H9 (cell line): ENCODE measurements around the gene MKI67. TPM values are rescaled to one million over a fixed set of nuclear protein-coding genes. Genes with fewer than 3 reads are reported as not detected.

ENCODE experiments used
- DNase-seq: peaks from one replicate; pipeline ENCODE4 v3.0.0-alpha.2; 2017
- H2AFZ ChIP-seq: one replicate; pipeline ENCODE4 v1.6.1; 2013; ENCODE audit warnings: mild to moderate bottlenecking, low read length, control low read depth, moderate library complexity
- H2AK5ac ChIP-seq: 2 replicates; pipeline ENCODE4 v1.6.1; 2013; ENCODE audit warnings: low read length, control low read depth, mixed read lengths; ENCODE audit not compliant: insufficient read length
- H2BK120ac ChIP-seq: one replicate; pipeline ENCODE4 v1.6.1; 2013; ENCODE audit warnings: low read depth, mild to moderate bottlenecking, low read length, control low read depth, inconsistent platforms; ENCODE audit not compliant: poor library complexity, severe bottlenecking
- H2BK12ac ChIP-seq: 2 replicates; pipeline ENCODE4 v1.6.1; 2013; ENCODE audit warnings: low read length, control low read depth, mixed read lengths, low read depth; ENCODE audit not compliant: insufficient read length
- H2BK15ac ChIP-seq: 2 replicates; pipeline ENCODE4 v1.6.1; 2013; ENCODE audit warnings: low read depth, low read length, control low read depth
- H2BK20ac ChIP-seq: one replicate; pipeline ENCODE4 v1.6.1; 2013; ENCODE audit warnings: low read depth, mild to moderate bottlenecking, low read length, control low read depth, inconsistent platforms; ENCODE audit not compliant: poor library complexity, severe bottlenecking
- H2BK5ac ChIP-seq: 2 replicates; pipeline ENCODE4 v1.6.1; 2013; ENCODE audit warnings: low read length, control low read depth, mixed read lengths; ENCODE audit not compliant: insufficient read length
- H3K14ac ChIP-seq: 2 replicates; pipeline ENCODE4 v1.6.1; 2013; ENCODE audit warnings: low read length, control low read depth; ENCODE audit not compliant: insufficient read depth
- H3K18ac ChIP-seq: 2 replicates; pipeline ENCODE4 v1.6.1; 2013; ENCODE audit warnings: low read depth, mild to moderate bottlenecking, mixed read lengths, low read length, control low read depth; ENCODE audit not compliant: insufficient read length
- H3K23ac ChIP-seq: 2 replicates; pipeline ENCODE4 v1.6.1; 2013; ENCODE audit warnings: low read length, control low read depth, mixed read lengths, low read depth; ENCODE audit not compliant: insufficient read length
- H3K23me2 ChIP-seq: 2 replicates; pipeline ENCODE4 v1.6.1; 2013; ENCODE audit warnings: low read depth, mild to moderate bottlenecking, mixed read lengths, low read length, control low read depth; ENCODE audit not compliant: insufficient read length, poor library complexity, severe bottlenecking
- H3K27ac ChIP-seq: 2 replicates; pipeline ENCODE4 v1.5.1; 2013; ENCODE audit warnings: low read length, control low read depth, mixed read lengths, low read depth; ENCODE audit not compliant: insufficient read length
- H3K27me3 ChIP-seq: 2 replicates; pipeline ENCODE4 v1.6.1; 2013; ENCODE audit warnings: low read length, control low read depth, inconsistent platforms; ENCODE audit not compliant: insufficient read depth
- H3K4ac ChIP-seq: 2 replicates; pipeline ENCODE4 v1.6.1; 2013; ENCODE audit warnings: low read depth, mild to moderate bottlenecking, control low read depth, inconsistent platforms, low read length, moderate library complexity
- H3K4me1 ChIP-seq: 2 replicates; pipeline ENCODE4 v1.6.1; 2013; ENCODE audit warnings: low read length, control low read depth, inconsistent platforms; ENCODE audit not compliant: insufficient read depth
- H3K4me2 ChIP-seq: 2 replicates; pipeline ENCODE4 v1.6.1; 2013; ENCODE audit warnings: low read length, control low read depth, mixed read lengths; ENCODE audit not compliant: insufficient read length, insufficient read depth
- H3K56ac ChIP-seq: 2 replicates; pipeline ENCODE4 v1.6.1; 2013; ENCODE audit warnings: low read depth, mild to moderate bottlenecking, mixed read lengths, low read length, control low read depth; ENCODE audit not compliant: insufficient read length
- H3K79me1 ChIP-seq: 2 replicates; pipeline ENCODE4 v1.6.1; 2013; ENCODE audit warnings: low read depth, mild to moderate bottlenecking, moderate library complexity, low read length, control low read depth, inconsistent platforms; ENCODE audit not compliant: insufficient read depth, poor library complexity, severe bottlenecking
- H3K79me2 ChIP-seq: 2 replicates; pipeline ENCODE4 v1.6.1; 2013; ENCODE audit warnings: low read length, control low read depth, inconsistent platforms; ENCODE audit not compliant: insufficient read depth
- H3K9ac ChIP-seq: 2 replicates; pipeline ENCODE4 v1.6.1; 2013; ENCODE audit warnings: low read length, control low read depth, mixed read lengths; ENCODE audit not compliant: insufficient read length; ENCODE audit errors: extremely low read depth
- H3K9me3 ChIP-seq: one replicate; pipeline ENCODE4 v1.6.1; 2013; ENCODE audit warnings: low read depth, low read length, inconsistent platforms; ENCODE audit not compliant: control insufficient read depth
- H3T11ph ChIP-seq: one replicate; pipeline ENCODE4 v1.6.1; 2013; ENCODE audit warnings: mild to moderate bottlenecking, low read length, control low read depth, inconsistent platforms
- H4K20me1 ChIP-seq: one replicate; pipeline ENCODE4 v1.6.1; 2013; ENCODE audit not compliant: control insufficient read depth, insufficient read length, insufficient read depth
- H4K5ac ChIP-seq: 2 replicates; pipeline ENCODE4 v1.6.1; 2013; ENCODE audit warnings: low read depth, mild to moderate bottlenecking, mixed read lengths, low read length, control low read depth; ENCODE audit not compliant: insufficient read length
- H4K8ac ChIP-seq: replicated peaks from 2 replicates; pipeline ENCODE4 v1.6.1; 2013; ENCODE audit warnings: low read length, control low read depth, mixed read lengths, low read depth; ENCODE audit not compliant: insufficient read length
- H4K91ac ChIP-seq: 2 replicates; pipeline ENCODE4 v1.6.1; 2013; ENCODE audit warnings: low read depth, mild to moderate bottlenecking, moderate library complexity, mixed read lengths, low read length, control low read depth; ENCODE audit not compliant: insufficient read length
- H3K27ac Mint-ChIP-seq, 3 experiments: 2 replicates in 2 of 3; 3 replicates in 1 of 3; pipeline ENCODE4 v1.8.0; 2020 to 2021; ENCODE audit warnings: mixed read lengths in 3 of 3, mild to moderate bottlenecking in 1 of 3, moderate library complexity in 1 of 3
- H3K27me3 Mint-ChIP-seq: 2 replicates; pipeline ENCODE4 v1.8.0; 2021; ENCODE audit warnings: low read depth, mild to moderate bottlenecking, moderate library complexity, mixed read lengths
- H3K36me3 Mint-ChIP-seq, 3 experiments: 2 replicates in 2 of 3; 3 replicates in 1 of 3; pipeline ENCODE4 v1.8.0; 2020 to 2021; ENCODE audit warnings: low read depth in 3 of 3, mixed read lengths in 3 of 3; ENCODE audit not compliant: insufficient read depth in 1 of 3
- H3K4me1 Mint-ChIP-seq, 2 experiments: 2 replicates each; pipeline ENCODE4 v1.8.0; 2020; ENCODE audit warnings: mixed read lengths in 2 of 2
- H3K4me3 Mint-ChIP-seq, 2 experiments: 2 replicates in 1 of 2; 3 replicates in 1 of 2; pipeline ENCODE4 v1.8.0; 2020 to 2021; ENCODE audit warnings: mild to moderate bottlenecking in 2 of 2, mixed read lengths in 2 of 2, moderate library complexity in 1 of 2
- H3K9me3 Mint-ChIP-seq, 2 experiments: 2 replicates in 1 of 2; 3 replicates in 1 of 2; pipeline ENCODE4 v1.8.0; 2020; ENCODE audit warnings: mild to moderate bottlenecking in 2 of 2, mixed read lengths in 2 of 2, moderate library complexity in 1 of 2
- WGBS: extraction: QIAGEN DNeasy Blood & Tissue Kit; methylation state at CpG from one replicate; pipeline ENCODE4 v1.1.7; 2013; ENCODE audit warnings: missing lambda C conversion rate, low lambda C conversion rate, mixed read lengths; ENCODE audit not compliant: insufficient read length; ENCODE audit errors: extremely low coverage; 5-methylcytosine and 5-hydroxymethylcytosine counted together
- total RNA-seq: library from RNA; stranded (reverse); gene quantifications from 2 replicates; pipeline ENCODE4 v1.2.1, GENCODE V29; 2021
- TF ChIP-seq, protein P1 (sequence below): fragments of 200-600 bp; sonication (generic); conservative IDR thresholded peaks from 3 replicates; pipeline ENCODE4 v1.8.0; 2021; ENCODE audit warnings: antibody characterized with exemption, mild to moderate bottlenecking

Gene MKI67
- total RNA-seq, 1 experiment from 2014 or later, result 108 TPM

DNA sequence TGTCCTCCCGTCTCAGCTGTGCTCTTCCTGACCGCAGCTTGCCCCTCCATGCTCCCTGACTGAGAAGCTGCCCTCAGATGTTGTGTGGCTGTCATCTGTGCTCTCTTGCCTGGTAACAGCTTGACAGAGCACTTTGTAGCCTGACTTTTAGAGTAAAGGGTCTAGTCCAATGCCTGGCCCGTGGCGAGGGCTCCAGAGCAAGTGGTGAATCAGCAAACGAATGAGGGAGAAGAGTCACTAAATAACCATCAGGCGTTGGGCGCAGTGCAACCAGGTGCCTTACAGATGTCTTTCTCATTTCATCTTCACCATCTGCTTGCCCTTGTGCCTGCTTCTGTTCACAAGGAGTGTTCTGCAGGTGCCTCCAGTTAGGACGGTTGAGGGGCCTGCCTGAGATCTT lies 45.6 kb downstream of the MKI67 start:
- Histone ChIP-seq H3K9ac (no peak overlapping the region), H3K56ac (no peak overlapping the region), H3K4ac (no peak overlapping the region), H3K14ac (no peak overlapping the region), H3K4me2 (no peak overlapping the region), H4K91ac (no peak overlapping the region), H2BK20ac (no peak overlapping the region), H2BK15ac (no peak overlapping the region), H3K27me3 (no peaks in the 10 kb centered on the region), H4K5ac (no peak overlapping the region), H2AFZ (no peak overlapping the region), H2BK12ac (no peak overlapping the region), H3K79me1 (no peaks in the 10 kb centered on the region), H3K9me3 (no peaks in the 10 kb centered on the region), H3K27ac (no peak overlapping the region), H3K79me2 (no peaks in the 10 kb centered on the region), H3K23ac (no peak overlapping the region), H3K18ac (no peak overlapping the region), H3K4me1 (peaks cover 11% of the 10 kb centered on the region), H3K23me2 (no peaks in the 10 kb centered on the region), H2BK120ac (no peak overlapping the region), H4K20me1 (no peaks in the 10 kb centered on the region), H2AK5ac (no peak overlapping the region), H4K8ac (no peak overlapping the region), H2BK5ac (no peak overlapping the region), H3T11ph (no peak overlapping the region)
- TF ChIP-seq, protein P1, sequence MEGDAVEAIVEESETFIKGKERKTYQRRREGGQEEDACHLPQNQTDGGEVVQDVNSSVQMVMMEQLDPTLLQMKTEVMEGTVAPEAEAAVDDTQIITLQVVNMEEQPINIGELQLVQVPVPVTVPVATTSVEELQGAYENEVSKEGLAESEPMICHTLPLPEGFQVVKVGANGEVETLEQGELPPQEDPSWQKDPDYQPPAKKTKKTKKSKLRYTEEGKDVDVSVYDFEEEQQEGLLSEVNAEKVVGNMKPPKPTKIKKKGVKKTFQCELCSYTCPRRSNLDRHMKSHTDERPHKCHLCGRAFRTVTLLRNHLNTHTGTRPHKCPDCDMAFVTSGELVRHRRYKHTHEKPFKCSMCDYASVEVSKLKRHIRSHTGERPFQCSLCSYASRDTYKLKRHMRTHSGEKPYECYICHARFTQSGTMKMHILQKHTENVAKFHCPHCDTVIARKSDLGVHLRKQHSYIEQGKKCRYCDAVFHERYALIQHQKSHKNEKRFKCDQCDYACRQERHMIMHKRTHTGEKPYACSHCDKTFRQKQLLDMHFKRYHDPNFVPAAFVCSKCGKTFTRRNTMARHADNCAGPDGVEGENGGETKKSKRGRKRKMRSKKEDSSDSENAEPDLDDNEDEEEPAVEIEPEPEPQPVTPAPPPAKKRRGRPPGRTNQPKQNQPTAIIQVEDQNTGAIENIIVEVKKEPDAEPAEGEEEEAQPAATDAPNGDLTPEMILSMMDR, result no peak
- Mint-ChIP-seq H3K4me3 (no peak overlapping the region), H3K27me3 (peaks cover 2% of the 10 kb centered on the region), H3K4me1 (peaks cover 28 to 30% of the 10 kb centered on the region in 2 experiments), H3K27ac (no peak overlapping the region), H3K36me3 (no peaks in the 10 kb centered on the region), H3K9me3 (no peaks in the 10 kb centered on the region)
- peak; percentile 10 for DNase-seq
- no CpG with 5 or more reads among the region's 8 CpGs for WGBS
